IMR-90 (cell line): ENCODE measurements around the gene MRGPRF. TPM values are rescaled to one million over a fixed set of nuclear protein-coding genes. Genes with fewer than 3 reads are reported as not detected.

ENCODE experiments used
- ATAC-seq: fragments of 200-7000 bp; cut with Tn5 transposase; 2 replicates; pipeline ENCODE4 v1.9.1; 2020; ENCODE audit warnings: low read depth, mild to moderate bottlenecking, moderate library complexity
- BruUV-seq: library from RNA; stranded (reverse); fragments of 400-500 nt; replicated peaks from 2 replicates; lab custom pipeline; 2021; lab: Mats Ljungman, UMichigan
- CTCF ChIA-PET: fragments of 300-600 bp; formaldehyde crosslinking; extraction: SDS; loops from one replicate; lab custom pipeline; 2021; ENCODE audit warnings: antibody characterized with exemption; lab: Yijun Ruan, JAX
- POLR2A ChIA-PET: fragments of 300-600 bp; sonication (Branson Sonifier 250); formaldehyde crosslinking; loops from one replicate; lab custom pipeline; 2022; ENCODE audit warnings: antibody characterized with exemption; ENCODE audit not compliant: unreplicated experiment; lab: Charles Lee
- DNase-seq: peaks from one replicate; pipeline ENCODE4 v3.0.0; 2013
- H2AFZ ChIP-seq: replicated peaks from 2 replicates; pipeline ENCODE3; 2013; ENCODE audit warnings: low read length, mild to moderate bottlenecking; ENCODE audit not compliant: poor library complexity
- H2AK5ac ChIP-seq: 2 replicates; pipeline ENCODE4 v1.6.1; 2013; ENCODE audit warnings: low read depth, low read length, inconsistent platforms
- H2AK9ac ChIP-seq: replicated peaks from 2 replicates; pipeline ENCODE3; 2013; ENCODE audit warnings: mild to moderate bottlenecking, low read depth, low read length, moderate library complexity; ENCODE audit not compliant: poor library complexity
- H2BK120ac ChIP-seq: 2 replicates; pipeline ENCODE4 v1.6.1; 2013; ENCODE audit warnings: low read depth, low read length, inconsistent platforms
- H2BK15ac ChIP-seq: 3 replicates; pipeline ENCODE4 v1.6.1; 2013; ENCODE audit warnings: low read depth, low read length, inconsistent platforms
- H2BK20ac ChIP-seq: 2 replicates; pipeline ENCODE4 v1.6.1; 2013; ENCODE audit warnings: low read depth, mild to moderate bottlenecking, inconsistent platforms, low read length, moderate library complexity
- H2BK5ac ChIP-seq: 2 replicates; pipeline ENCODE4 v1.6.1; 2013; ENCODE audit warnings: mild to moderate bottlenecking, low read depth, low read length, inconsistent platforms; ENCODE audit not compliant: poor library complexity, severe bottlenecking
- H3K14ac ChIP-seq: replicated peaks from 2 replicates; pipeline ENCODE4 v1.6.1; 2013; ENCODE audit warnings: low read depth, low read length, inconsistent platforms
- H3K18ac ChIP-seq: 2 replicates; pipeline ENCODE4 v1.6.1; 2013; ENCODE audit warnings: low read depth, low read length, control low read depth
- H3K23ac ChIP-seq: 2 replicates; pipeline ENCODE4 v1.6.1; 2013; ENCODE audit warnings: low read depth, low read length, inconsistent platforms
- H3K27ac ChIP-seq: 2 replicates; pipeline ENCODE4 v1.5.1; 2013; ENCODE audit warnings: mild to moderate bottlenecking, control low read depth, low read length; ENCODE audit not compliant: insufficient read depth
- H3K27me3 ChIP-seq: 2 replicates; pipeline ENCODE4 v1.6.1; 2013; ENCODE audit warnings: low read length; ENCODE audit not compliant: control insufficient read depth, insufficient read depth
- H3K36me3 ChIP-seq: 2 replicates; pipeline ENCODE4 v1.6.1; 2013; ENCODE audit warnings: low read length, mixed read lengths; ENCODE audit not compliant: control insufficient read depth, insufficient read depth
- H3K4ac ChIP-seq: 2 replicates; pipeline ENCODE4 v1.6.1; 2013; ENCODE audit warnings: low read depth, low read length, inconsistent platforms
- H3K4me1 ChIP-seq: 2 replicates; pipeline ENCODE4 v1.6.1; 2013; ENCODE audit warnings: low read length, mixed read lengths; ENCODE audit not compliant: control insufficient read depth, insufficient read depth
- H3K4me2 ChIP-seq: 2 replicates; pipeline ENCODE4 v1.6.1; 2013; ENCODE audit warnings: low read depth, mild to moderate bottlenecking, control low read depth, low read length, moderate library complexity
- H3K4me3 ChIP-seq: 2 replicates; pipeline ENCODE4 v1.5.1; 2013; ENCODE audit warnings: low read depth, mild to moderate bottlenecking, control low read depth, low read length, moderate library complexity; ENCODE audit not compliant: insufficient read depth
- H3K56ac ChIP-seq: 2 replicates; pipeline ENCODE4 v1.6.1; 2013; ENCODE audit warnings: low read length, inconsistent platforms; ENCODE audit not compliant: insufficient read depth; ENCODE audit errors: extremely low read depth
- H3K79me1 ChIP-seq, 2 experiments: 2 replicates each; pipeline ENCODE4 v1.6.1; 2013; ENCODE audit warnings: low read length in 2 of 2, inconsistent platforms in 1 of 2, low read depth in 1 of 2
- H3K9ac ChIP-seq: 2 replicates; pipeline ENCODE4 v1.6.1; 2013; ENCODE audit warnings: low read depth, low read length, control low read depth
- H3K9me1 ChIP-seq: 2 replicates; pipeline ENCODE4 v1.6.1; 2013; ENCODE audit warnings: low read length, inconsistent platforms; ENCODE audit not compliant: insufficient read depth
- H3K9me3 ChIP-seq: 2 replicates; pipeline ENCODE4 v1.6.1; 2013; ENCODE audit warnings: low read length; ENCODE audit not compliant: control insufficient read depth, insufficient read depth
- H4K20me1 ChIP-seq: 2 replicates; pipeline ENCODE4 v1.6.1; 2013; ENCODE audit warnings: low read length, inconsistent platforms; ENCODE audit not compliant: insufficient read depth
- H4K5ac ChIP-seq: 2 replicates; pipeline ENCODE4 v1.6.1; 2013; ENCODE audit warnings: mild to moderate bottlenecking, low read depth, low read length, control low read depth
- H4K8ac ChIP-seq, 2 experiments: 2 replicates each; pipeline ENCODE4 v1.6.1; 2013; ENCODE audit warnings: low read depth in 2 of 2, low read length in 2 of 2, control low read depth in 1 of 2, inconsistent platforms in 1 of 2
- H4K91ac ChIP-seq: 2 replicates; pipeline ENCODE4 v1.6.1; 2013; ENCODE audit warnings: low read depth, low read length, inconsistent platforms; ENCODE audit not compliant: insufficient read depth
- MAZ ChIP-seq: IDR thresholded peaks from 2 replicates; pipeline ENCODE4 v1.6.1; 2012; ENCODE audit warnings: low read depth, mild to moderate bottlenecking, low read length, improper control_type of control experiment, moderate library complexity, borderline replicate concordance
- NFE2L2 ChIP-seq: fragments of 150-350 bp; IDR thresholded peaks from 2 replicates; pipeline ENCODE4 v1.6.1; 2016; ENCODE audit warnings: low read depth, mild to moderate bottlenecking, low read length
- RAD21 ChIP-seq: IDR thresholded peaks from 2 replicates; pipeline ENCODE4 v1.6.1; 2012; ENCODE audit warnings: low read length, improper control_type of control experiment
- RCOR1 ChIP-seq: IDR thresholded peaks from 2 replicates; pipeline ENCODE4 v1.6.1; 2012; ENCODE audit warnings: mild to moderate bottlenecking, low read length, improper control_type of control experiment; ENCODE audit not compliant: insufficient replicate concordance
- SMC3 ChIP-seq: fragments of 150-350 bp; IDR thresholded peaks from 2 replicates; pipeline ENCODE4 v1.6.1; 2016; ENCODE audit warnings: low read depth, mild to moderate bottlenecking, antibody characterized with exemption, low read length, moderate library complexity
- WGBS, 2 experiments: methylation state at CpG; one replicate each; pipeline versions ENCODE4 v1.1.5 to v1.1.7; 2013; ENCODE audit warnings: missing lambda C conversion rate in 2 of 2; ENCODE audit not compliant: insufficient read length in 1 of 2; ENCODE audit errors: extremely low coverage in 2 of 2; 5-methylcytosine and 5-hydroxymethylcytosine counted together
- dilution Hi-C: fragments of 300-500 bp; cut with HindIII; formaldehyde crosslinking; loops from one replicate; pipeline ENCODE4 v1.14.3; 2018; ENCODE audit warnings: low sequenced_read_pairs; ENCODE audit not compliant: unreplicated experiment
- in situ Hi-C: fragments of 300-500 bp; cut with MboI; formaldehyde crosslinking; loops from 3 replicates; pipeline ENCODE4 v1.14.3; 2019; ENCODE audit warnings: low sequenced_read_pairs, inconsistent platforms, mixed read lengths
- intact Hi-C: fragments of 100-400 bp; cut with micrococcal nuclease; formaldehyde crosslinking; loops from 2 replicates; pipeline ENCODE4 v1.10.0; 2022
- polyA plus RNA-seq, 3 experiments: library from polyadenylated mRNA; depleted of rRNA; stranded (reverse); fragments of >200 nt; gene quantifications; 2 replicates each; pipeline ENCODE4 v1.2.3, GENCODE V29; 2012; ENCODE audit warnings: low replicate concordance in 1 of 3
- total RNA-seq: library from RNA; depleted of rRNA; stranded (reverse); fragments of >200 nt; gene quantifications from 2 replicates; pipeline ENCODE4 v1.2.3, GENCODE V29; 2012
- TF ChIP-seq, protein P1 (sequence below): fragments of 150-350 bp; IDR thresholded peaks from 2 replicates; pipeline ENCODE4 v1.6.1; 2016; ENCODE audit warnings: low read depth, mild to moderate bottlenecking, low read length, moderate library complexity, borderline replicate concordance

The MRGPRF gene
- total and polyA plus RNA-seq, 2 of the 4 experiments (the other 2 are of a cell fraction) = 6.3 to 28.8 TPM

DNA sequence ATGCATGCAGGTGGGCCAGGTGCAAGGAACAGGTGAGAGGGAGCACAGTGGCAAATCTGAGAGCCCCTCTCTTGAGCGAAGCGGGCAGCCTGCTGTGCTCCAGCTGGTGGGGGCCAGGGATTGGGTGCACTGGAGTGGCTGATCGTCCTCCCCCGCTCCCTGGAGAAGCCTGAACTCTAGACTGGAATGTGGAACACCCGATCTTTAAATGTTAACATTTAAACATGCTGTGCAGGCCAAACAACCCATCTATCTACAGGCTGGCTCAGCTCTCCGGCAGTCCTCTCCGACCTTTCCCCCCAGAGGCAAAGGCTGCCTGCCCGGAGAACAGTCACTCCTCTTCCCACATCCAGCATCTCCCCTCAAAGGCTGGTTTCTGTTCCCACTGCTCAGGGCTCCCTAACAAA is 5.1 kb downstream of the MRGPRF start:
- in situ Hi-C loops = loop anchor here (5.0 kb wide), 1 partner anchor 74 kb away; no protein-coding TSS in a partner anchor
- peak overlapping the region; percentile 77 for H3K14ac ChIP-seq
- H3K4me3 ChIP-seq = no peak overlapping the region
- peak overlapping the region; percentile 86 for H2BK120ac ChIP-seq
- peaks cover 26 to 76% of the 10 kb centered on the region in 2 experiments for H3K79me1 ChIP-seq
- ChIA-PET CTCF (interaction anchor here (0.6 to 0.7 kb wide), 2 partner anchors 61 to 865 kb away, joined by 3 read pairs; no protein-coding TSS in a partner anchor), POLR2A (interaction anchor here (0.9 to 1.7 kb wide), 2 partner anchors 36 to 41 kb away, joined by 3 to 11 read pairs; partner anchors contain the start of gene TPCN2)
- H4K8ac ChIP-seq = peak overlapping the region; percentile 77 to 88
- H3K23ac ChIP-seq = peak overlapping the region; percentile 80
- peaks cover 8% of the 10 kb centered on the region for H4K20me1 ChIP-seq
- peak overlapping the region; percentile 90 for H3K27ac ChIP-seq
- TF ChIP-seq MAZ (peak; percentile 69; the same call in 1 of the 2 replicates), RCOR1 (no peak), SMC3 (no peak), NFE2L2 (no peak), RAD21 (0 out of 2 replicates have a peak, but pooled peaks have one; percentile 2)
- TF ChIP-seq, protein P1, sequence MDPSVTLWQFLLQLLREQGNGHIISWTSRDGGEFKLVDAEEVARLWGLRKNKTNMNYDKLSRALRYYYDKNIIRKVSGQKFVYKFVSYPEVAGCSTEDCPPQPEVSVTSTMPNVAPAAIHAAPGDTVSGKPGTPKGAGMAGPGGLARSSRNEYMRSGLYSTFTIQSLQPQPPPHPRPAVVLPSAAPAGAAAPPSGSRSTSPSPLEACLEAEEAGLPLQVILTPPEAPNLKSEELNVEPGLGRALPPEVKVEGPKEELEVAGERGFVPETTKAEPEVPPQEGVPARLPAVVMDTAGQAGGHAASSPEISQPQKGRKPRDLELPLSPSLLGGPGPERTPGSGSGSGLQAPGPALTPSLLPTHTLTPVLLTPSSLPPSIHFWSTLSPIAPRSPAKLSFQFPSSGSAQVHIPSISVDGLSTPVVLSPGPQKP = no peak
- peak overlapping the region; percentile 94 for H3K4ac ChIP-seq
- H3K9me3 ChIP-seq = no peaks in the 10 kb centered on the region
- H3K18ac ChIP-seq = peak overlapping the region; percentile 75
- peak overlapping the region; percentile 79 for H4K5ac ChIP-seq
- H3K9ac ChIP-seq = peak overlapping the region; percentile 43
- H3K27me3 ChIP-seq = no peaks in the 10 kb centered on the region
- peaks cover 42% of the 10 kb centered on the region for H3K36me3 ChIP-seq
- BruUV-seq = no TSS peak
- peaks cover 38% of the 10 kb centered on the region for H3K4me1 ChIP-seq
- peak overlapping the region; percentile 85 for H3K56ac ChIP-seq
- peak overlapping the region; percentile 59 for H3K4me2 ChIP-seq
- H4K91ac ChIP-seq = peak overlapping the region; percentile 98
- peak overlapping the region; percentile 88 for H2AK5ac ChIP-seq
- intact Hi-C loops = no loop called here
- 6% methylated on average over 3 of the region's 8 CpGs; no CpG with 5 or more reads in 1 of the 2 experiments for WGBS, 2 experiments
- dilution Hi-C loops = no loop called here
- peak; percentile 71 for DNase-seq
- peak overlapping the region; percentile 94 for H2BK5ac ChIP-seq
- H2BK15ac ChIP-seq = peak overlapping the region; percentile 86; the same call in 2 of the 3 replicates
- ATAC-seq = peak; percentile 24
- peak overlapping the region; percentile 98 for H2AK9ac ChIP-seq
- H2AFZ ChIP-seq = peak overlapping the region; percentile 59
- H3K9me1 ChIP-seq = peaks cover 20% of the 10 kb centered on the region
- H2BK20ac ChIP-seq = peak overlapping the region; percentile 68
